Central memory CD4-positive, alpha-beta T cell (primary cell): Measurements from ENCODE around the gene MRTFA.
"Not testable (repeated sequence)": the region's sequence is repeated elsewhere in the genome, so short reads cannot be mapped to it uniquely, and the experiment has no call there.

Source experiments
- DNase-seq: peaks from one replicate; pipeline ENCODE4 v3.0.0; 2022
- total RNA-seq, 3 experiments: gene quantifications; one replicate each; lab custom pipeline; 2026; lab: John Stamatoyannopoulos, UW

MRTFA gene
- 36.3 to 115 (median 104) reads per million in 3 experiments for total RNA-seq

DNA sequence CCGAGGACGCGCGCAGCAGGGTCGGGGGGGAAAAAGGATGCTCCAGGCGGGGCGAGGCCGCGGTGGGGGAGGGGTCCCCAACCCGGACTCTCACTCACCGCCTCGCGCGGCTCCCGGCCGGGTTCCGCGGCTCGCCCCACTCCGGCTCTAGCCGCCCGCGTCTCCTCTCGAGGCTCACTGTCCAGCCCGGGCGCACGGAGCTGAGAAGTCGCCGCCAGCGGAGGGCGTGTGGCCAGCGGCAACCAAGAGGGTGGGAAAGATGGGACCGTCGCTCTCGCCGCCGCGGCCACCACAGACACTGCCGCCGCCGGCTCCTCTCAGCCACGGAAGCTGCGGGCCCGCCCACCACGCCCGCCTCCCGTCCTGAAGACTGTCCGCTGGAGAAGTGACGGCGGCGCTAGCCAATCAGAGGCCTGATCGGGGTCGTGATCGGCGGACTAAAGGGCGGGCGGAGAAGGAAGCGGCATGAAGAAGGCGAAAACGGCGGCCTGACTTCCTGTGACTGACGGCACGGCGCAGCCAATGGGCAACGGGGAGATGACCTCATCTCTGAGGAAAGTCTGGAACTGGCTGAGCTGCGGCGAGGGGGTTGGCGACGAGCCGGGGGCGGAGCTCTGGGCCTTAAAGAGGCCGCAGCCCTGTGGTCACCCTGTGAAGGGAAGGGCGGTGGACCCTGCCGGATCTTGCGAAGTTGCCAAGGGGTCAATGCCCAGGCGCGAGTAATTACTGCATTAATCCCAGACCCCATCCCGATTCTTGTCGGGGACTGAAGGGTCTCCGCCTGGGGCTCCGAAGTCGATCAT, at the start of gene MRTFA:
MRTFA (minus strand) TSS at position 340 of the 803 bp plus-strand sequence.
- DNase-seq: peak; percentile 99

DNA sequence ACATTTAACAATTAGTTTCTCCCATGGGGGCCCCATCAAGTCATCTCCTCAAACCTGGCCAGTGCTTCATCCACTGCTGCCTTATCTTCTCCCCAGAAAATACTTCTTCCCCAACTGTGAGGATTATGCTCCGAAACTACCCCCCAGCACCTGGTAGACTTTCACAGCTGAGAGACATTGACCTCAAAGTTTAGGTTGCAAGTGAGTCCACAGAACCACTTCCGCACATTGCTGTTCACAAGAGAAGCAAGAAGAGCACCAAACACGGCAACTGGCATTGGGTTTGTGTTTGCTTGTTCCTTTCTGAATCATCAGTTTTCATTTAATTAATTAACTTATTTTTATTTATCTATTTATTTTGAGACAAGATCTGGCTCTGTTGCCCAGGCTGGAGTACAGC, 48.9 kb upstream of the MRTFA start:
- peak; percentile 22 for DNase-seq

- no peak for DNase-seq
Measured at GRCh38 chr22:40684728-40685127, 48.2 kb upstream of the MRTFA start.

DNA sequence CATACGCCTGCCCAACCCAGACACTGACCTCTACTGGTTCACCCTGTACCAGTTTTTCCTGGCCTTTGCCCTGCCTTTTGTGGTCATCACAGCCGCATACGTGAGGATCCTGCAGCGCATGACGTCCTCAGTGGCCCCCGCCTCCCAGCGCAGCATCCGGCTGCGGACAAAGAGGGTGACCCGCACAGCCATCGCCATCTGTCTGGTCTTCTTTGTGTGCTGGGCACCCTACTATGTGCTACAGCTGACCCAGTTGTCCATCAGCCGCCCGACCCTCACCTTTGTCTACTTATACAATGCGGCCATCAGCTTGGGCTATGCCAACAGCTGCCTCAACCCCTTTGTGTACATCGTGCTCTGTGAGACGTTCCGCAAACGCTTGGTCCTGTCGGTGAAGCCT, 44.9 kb upstream of the MRTFA start:
- no peak for DNase-seq

- DNase-seq: no peak
Measured at GRCh38 chr22:40680819-40681183, 44.3 kb upstream of the MRTFA start.

GRCh38 chr22:40679964-40680818, 43.7 kb upstream of the MRTFA start:
- no peak for DNase-seq

- DNase-seq: no peak
Measured at GRCh38 chr22:40679249-40679963, 42.9 kb upstream of the MRTFA start, which contains the start of gene MCHR1. Gene MCHR1 (plus strand): TSS chr22:40679484. CDS start chr22:40679653, 169 bp downstream.

GRCh38 chr22:40678493-40679248, 42.2 kb upstream of the MRTFA start:
- no peak for DNase-seq

DNA sequence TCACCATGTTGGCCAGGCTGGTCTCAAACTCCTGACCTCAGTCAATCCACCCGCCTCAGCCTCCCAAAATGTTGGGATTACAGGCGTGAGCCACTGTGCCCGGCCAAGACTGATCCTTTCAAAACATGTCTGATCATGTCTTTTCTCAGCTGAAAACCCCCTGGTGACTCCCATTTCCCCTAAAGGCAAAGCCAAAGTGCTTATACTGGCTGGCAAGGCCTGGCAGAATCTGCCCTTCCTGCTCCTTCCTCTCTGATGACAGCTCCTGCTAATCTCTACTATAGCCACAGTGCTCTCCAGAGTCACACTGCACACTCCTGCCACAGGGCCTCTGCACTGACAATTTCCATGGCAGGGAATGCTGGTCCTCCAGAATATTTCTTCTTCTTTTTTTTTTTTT, 40.1 kb upstream of the MRTFA start:
- no peak for DNase-seq

DNA sequence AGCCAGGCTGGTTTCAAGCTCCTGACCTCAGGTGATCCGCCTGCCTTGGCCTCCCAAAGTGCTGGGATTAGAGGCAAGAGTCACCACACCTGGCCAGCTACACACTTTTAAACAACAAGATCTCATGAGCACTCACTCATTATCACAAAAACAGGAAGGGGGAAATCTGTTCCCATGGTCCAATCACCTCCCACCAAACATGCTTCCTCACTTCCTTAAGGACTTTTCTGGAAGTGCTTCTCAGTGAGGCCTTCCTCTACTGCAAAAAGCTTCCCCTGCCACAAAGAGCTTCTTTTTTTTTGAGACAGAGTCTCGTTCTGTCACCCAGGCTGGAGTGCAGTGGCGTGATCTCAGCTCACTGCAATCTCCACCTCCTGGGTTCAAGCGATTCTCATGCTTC, 39.6 kb upstream of the MRTFA start:
- DNase-seq: not testable (repeated sequence)

- DNase-seq: no peak
Measured at GRCh38 chr22:40674274-40674673, 37.8 kb upstream of the MRTFA start.

- DNase-seq: no peak
Measured at GRCh38 chr22:40673017-40673416, 36.5 kb upstream of the MRTFA start.

DNA sequence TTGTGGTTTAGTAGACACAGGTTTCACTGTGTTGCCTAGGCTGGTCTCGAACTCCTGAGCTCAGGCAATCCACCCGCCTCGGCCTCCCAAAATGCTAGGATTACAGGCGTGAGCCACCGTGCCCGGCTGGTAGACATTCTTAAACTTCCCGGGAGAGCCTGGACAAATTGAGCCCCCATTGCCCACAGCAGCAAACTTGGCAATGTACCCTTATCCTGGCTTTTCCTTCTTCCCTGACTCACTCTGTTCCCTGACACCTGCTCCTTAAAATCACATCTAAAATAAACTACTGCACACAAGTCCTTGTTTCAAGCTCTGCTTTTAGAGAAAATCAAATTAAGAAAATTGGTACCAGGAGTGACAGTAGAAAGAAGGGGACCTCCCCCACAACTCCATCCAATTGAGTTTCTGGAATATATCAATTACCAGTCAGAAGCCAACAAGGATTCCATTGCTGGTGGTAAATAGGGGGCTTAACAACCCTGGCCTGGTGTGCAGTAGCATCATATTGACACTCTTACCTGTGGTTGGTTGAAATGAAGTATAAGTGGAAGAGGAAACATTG, 35.4 kb upstream of the MRTFA start:
- no peak for DNase-seq

DNA sequence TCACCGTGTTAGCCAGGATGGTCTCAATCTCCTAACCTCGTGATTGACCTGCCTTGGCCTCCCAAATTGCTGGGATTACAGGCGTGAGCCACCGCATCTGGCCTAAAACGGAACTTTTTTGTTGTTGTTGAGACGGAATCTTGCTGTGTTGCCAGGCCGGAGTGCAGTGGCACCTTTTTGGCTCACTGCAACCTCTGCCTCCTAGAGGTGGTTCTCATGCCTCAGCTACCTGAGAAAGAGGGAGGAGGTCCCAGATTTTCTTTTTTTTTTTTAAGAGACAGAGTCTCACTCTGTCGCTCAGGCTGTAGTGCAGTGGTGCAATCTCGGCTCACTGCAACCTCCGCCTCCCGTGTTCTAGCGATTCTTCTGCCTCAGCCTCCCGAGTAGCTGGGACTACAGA, 34.9 kb upstream of the MRTFA start:
- no peak for DNase-seq

- DNase-seq: no peak
Measured at GRCh38 chr22:40670058-40670457, 33.5 kb upstream of the MRTFA start.

- DNase-seq: no peak
Measured at GRCh38 chr22:40668611-40669411, 32.3 kb upstream of the MRTFA start.

GRCh38 chr22:40666151-40666848, 29.8 kb upstream of the MRTFA start:
- no peak for DNase-seq

DNA sequence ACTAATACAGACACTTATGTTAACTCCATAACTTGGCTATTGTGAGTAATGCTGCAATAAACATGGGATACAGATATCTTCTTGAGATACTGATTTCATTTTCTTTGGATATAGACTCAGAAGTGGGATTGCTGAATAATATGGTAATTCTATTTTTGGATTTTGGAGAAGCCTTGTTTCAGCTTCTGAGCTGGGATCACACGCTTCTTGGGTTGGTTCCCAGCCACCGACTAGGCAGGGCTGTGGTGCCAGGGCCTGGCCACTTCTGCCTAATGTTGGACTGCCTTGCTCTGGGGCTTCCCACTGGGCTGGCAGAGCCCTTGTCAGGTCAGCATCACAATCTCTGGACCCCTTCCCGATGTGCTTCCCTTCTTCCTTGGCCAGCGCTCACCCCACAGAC, 28.8 kb upstream of the MRTFA start:
- no peak for DNase-seq

GRCh38 chr22:40661671-40662070, 25.2 kb upstream of the MRTFA start:
- no peak for DNase-seq

DNA sequence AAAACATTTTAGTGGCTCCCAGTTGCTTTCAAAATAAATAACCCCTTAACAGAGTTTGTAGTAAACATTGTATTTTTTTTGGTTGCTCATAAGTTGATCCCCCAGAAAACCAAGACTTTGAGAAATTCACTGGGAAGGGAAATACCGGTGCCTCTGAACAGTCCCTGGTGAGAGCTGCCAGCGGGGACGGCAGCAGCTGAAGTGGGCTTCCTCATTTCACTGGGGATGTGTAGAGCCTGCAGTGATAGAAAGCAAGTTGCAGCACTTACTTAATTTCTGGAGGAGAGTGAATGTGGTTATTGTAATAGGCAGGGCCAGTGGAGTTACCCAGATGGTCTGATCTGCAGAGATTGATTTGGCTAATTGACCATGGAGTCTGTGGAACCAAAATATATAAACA, 24.2 kb upstream of the MRTFA start:
- no peak for DNase-seq

DNA sequence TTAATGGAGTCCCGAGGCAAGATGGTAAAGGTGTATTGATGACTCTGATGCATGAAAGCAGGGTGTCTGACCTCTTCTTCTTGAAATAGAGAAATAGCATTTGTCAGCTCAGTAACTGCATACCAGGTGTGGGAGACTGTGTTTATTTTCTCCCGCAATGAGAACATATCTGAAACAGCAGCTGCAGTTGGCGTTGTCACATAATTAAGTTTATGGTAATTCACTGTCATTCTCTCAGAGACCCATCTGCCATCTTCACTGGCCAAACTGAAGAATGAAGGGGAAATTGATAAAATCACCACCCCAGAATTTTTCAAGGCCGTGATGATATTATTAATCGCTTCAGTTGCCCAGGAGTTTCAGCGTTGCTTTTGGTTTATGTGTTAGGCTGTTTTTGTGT, 22.6 kb upstream of the MRTFA start:
- no peak for DNase-seq
